Measurements from ENCODE around the gene WAPL. TPM values are rescaled to one million over a fixed set of nuclear protein-coding genes. Genes with fewer than 3 reads are reported as not detected.

WAPL gene
- total and polyA plus RNA-seq, 2 of the 13 experiments (the other 11 are each of a cell fraction or from before 2014, with no cell fraction given) = 13.2 to 43.5 TPM

DNA sequence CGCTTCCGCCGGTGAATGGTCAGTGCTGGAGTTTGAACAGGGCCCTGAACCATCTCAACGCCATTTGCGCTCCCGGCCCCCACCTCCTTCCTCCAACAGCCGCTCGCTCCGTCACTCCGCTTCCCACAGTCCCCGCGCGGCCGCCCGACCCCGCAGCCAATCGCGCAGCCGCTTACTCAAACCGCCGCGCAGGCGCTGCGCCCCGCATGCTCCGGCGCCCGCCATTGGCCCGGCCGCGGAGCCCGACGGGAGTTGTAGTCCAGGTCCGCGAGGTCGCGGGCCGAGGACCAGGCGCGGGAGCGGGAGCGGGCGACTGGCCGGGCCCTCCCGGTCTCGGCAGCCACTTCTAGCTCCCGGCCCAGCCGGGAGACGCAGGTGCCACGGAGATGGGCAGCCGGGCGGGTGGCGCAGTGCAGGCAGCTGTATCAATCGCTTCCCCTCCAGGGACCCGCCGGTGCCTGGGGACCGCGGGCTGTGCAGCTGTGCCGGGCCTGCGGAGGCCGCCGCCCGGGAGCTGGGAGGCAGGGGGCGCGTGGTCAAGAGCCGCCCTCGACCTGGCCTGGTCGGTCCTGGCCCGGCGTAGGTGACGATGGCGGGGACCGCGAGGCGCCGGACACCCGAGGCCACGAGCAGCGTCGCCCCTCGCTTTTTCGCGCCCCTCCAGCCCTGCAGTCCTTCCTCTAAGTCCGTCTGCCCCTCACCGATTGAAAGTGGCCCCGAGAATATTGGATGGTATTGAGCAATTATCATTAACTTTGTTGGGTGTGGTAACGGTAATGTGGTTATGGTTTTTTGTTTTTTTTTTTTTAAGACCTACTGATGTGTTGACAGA lies at the start of gene WAPL (continued):
- TF ChIP-seq, protein P1, sequence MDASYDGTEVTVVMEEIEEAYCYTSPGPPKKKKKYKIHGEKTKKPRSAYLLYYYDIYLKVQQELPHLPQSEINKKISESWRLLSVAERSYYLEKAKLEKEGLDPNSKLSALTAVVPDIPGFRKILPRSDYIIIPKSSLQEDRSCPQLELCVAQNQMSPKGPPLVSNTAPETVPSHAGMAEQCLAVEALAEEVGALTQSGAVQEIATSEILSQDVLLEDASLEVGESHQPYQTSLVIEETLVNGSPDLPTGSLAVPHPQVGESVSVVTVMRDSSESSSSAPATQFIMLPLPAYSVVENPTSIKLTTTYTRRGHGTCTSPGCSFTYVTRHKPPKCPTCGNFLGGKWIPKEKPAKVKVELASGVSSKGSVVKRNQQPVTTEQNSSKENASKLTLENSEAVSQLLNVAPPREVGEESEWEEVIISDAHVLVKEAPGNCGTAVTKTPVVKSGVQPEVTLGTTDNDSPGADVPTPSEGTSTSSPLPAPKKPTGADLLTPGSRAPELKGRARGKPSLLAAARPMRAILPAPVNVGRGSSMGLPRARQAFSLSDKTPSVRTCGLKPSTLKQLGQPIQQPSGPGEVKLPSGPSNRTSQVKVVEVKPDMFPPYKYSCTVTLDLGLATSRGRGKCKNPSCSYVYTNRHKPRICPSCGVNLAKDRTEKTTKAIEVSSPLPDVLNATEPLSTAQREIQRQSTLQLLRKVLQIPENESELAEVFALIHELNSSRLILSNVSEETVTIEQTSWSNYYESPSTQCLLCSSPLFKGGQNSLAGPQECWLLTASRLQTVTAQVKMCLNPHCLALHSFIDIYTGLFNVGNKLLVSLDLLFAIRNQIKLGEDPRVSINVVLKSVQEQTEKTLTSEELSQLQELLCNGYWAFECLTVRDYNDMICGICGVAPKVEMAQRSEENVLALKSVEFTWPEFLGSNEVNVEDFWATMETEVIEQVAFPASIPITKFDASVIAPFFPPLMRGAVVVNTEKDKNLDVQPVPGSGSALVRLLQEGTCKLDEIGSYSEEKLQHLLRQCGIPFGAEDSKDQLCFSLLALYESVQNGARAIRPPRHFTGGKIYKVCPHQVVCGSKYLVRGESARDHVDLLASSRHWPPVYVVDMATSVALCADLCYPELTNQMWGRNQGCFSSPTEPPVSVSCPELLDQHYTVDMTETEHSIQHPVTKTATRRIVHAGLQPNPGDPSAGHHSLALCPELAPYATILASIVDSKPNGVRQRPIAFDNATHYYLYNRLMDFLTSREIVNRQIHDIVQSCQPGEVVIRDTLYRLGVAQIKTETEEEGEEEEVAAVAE (CRISPR knock-in tag; IDR thresholded peaks at IDR 0.05; ENCODE audit: borderline replicate concordance) = peak; percentile 99
- TF ChIP-seq RNF219 (CRISPR knock-in tag; IDR thresholded peaks at IDR 0.05) (no peak; the same call in 1 of the 2 replicates), ZNF768 (CRISPR knock-in tag; IDR thresholded peaks at IDR 0.05) (peak; percentile 79), TEAD2 (CRISPR knock-in tag; IDR thresholded peaks at IDR 0.05) (no peak), FOXO1 (CRISPR knock-in tag; IDR thresholded peaks at IDR 0.05) (0 out of 2 replicates have a peak, but pooled peaks have one; percentile 41), ZNF451 (CRISPR knock-in tag; IDR thresholded peaks at IDR 0.05) (peak; percentile 85), PHF5A (CRISPR knock-in tag; IDR thresholded peaks at IDR 0.05; ENCODE audit: low read depth, unreplicated experiment) (no peak), ZNF891 (CRISPR knock-in tag; IDR thresholded peaks at IDR 0.05) (no peak; the same call in none of the 2 replicates), RORA (CRISPR knock-in tag; IDR thresholded peaks at IDR 0.05) (no peak), NBN (conservative IDR thresholded peaks at IDR 0.05) (no peak), NONO (IDR thresholded peaks at IDR 0.05) (no peak), NONO (CRISPR knock-in tag; conservative IDR thresholded peaks at IDR 0.05) (peak; percentile 94), ZNF274 (CRISPR knock-in tag; IDR thresholded peaks at IDR 0.05) (0 out of 2 replicates have a peak, but pooled peaks have one; percentile 44), ZNF605 (CRISPR knock-in tag; IDR thresholded peaks at IDR 0.05) (peak; percentile 86), PRDM4 (CRISPR knock-in tag; IDR thresholded peaks at IDR 0.05; ENCODE audit: borderline replicate concordance) (no peak), GABPA (IDR thresholded peaks at IDR 0.05; ENCODE audit: low read depth, low read length) (no peak), GABPA (CRISPR knock-in tag; IDR thresholded peaks at IDR 0.05; ENCODE audit: low read depth) (no peak), ZNF383 (CRISPR knock-in tag; IDR thresholded peaks at IDR 0.05; ENCODE audit: borderline replicate concordance) (peak; percentile 47; the same call in 1 of the 2 replicates)
- TF ChIP-seq, protein P2, sequence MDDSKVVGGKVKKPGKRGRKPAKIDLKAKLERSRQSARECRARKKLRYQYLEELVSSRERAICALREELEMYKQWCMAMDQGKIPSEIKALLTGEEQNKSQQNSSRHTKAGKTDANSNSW (CRISPR knock-in tag; IDR thresholded peaks at IDR 0.05; ENCODE audit: borderline replicate concordance) = no peak; the same call in 1 of the 2 replicates
- TF ChIP-seq, protein P3, sequence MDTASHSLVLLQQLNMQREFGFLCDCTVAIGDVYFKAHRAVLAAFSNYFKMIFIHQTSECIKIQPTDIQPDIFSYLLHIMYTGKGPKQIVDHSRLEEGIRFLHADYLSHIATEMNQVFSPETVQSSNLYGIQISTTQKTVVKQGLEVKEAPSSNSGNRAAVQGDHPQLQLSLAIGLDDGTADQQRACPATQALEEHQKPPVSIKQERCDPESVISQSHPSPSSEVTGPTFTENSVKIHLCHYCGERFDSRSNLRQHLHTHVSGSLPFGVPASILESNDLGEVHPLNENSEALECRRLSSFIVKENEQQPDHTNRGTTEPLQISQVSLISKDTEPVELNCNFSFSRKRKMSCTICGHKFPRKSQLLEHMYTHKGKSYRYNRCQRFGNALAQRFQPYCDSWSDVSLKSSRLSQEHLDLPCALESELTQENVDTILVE (CRISPR knock-in tag; IDR thresholded peaks at IDR 0.05) = no peak
